Endothelial cell of umbilical vein (primary cell): ENCODE data around the gene ZFAND2B.

Experiments used
- CTCF ChIP-seq, 2 donors: IDR thresholded peaks; 1 replicate in 1 of 2; 2 replicates in 1 of 2; pipeline ENCODE4 v1.5.1; 2011; ENCODE audit warnings: low read length in 2 of 2, mild to moderate bottlenecking in 2 of 2, moderate library complexity in 2 of 2, control low read depth in 1 of 2, inconsistent platforms in 1 of 2, low read depth in 1 of 2; ENCODE audit not compliant: insufficient read depth in 1 of 2; ENCODE audit errors: extremely low read depth in 1 of 2
- EZH2 ChIP-seq: IDR thresholded peaks from 2 replicates; pipeline ENCODE4 v1.6.1; 2012; ENCODE audit warnings: borderline replicate concordance, low read depth, mild to moderate bottlenecking, moderate library complexity, low read length, inconsistent platforms; ENCODE audit not compliant: severe bottlenecking
- FOS ChIP-seq: IDR thresholded peaks from 2 replicates; pipeline ENCODE4 v1.6.1; 2011; ENCODE audit warnings: mild to moderate bottlenecking, low read length, moderate library complexity, borderline replicate concordance; ENCODE audit not compliant: insufficient read depth
- GATA2 ChIP-seq: IDR thresholded peaks from 2 replicates; pipeline ENCODE4 v1.7.0; 2011; ENCODE audit warnings: low read depth, mild to moderate bottlenecking, moderate library complexity, mixed read lengths, low read length; ENCODE audit not compliant: insufficient read length, insufficient read depth
- JUN ChIP-seq: IDR thresholded peaks from 2 replicates; pipeline ENCODE4 v1.6.1; 2011; ENCODE audit warnings: borderline replicate concordance, low read depth; ENCODE audit not compliant: insufficient read length, insufficient read depth
- MAX ChIP-seq: IDR thresholded peaks from 2 replicates; pipeline ENCODE4 v1.6.1; 2011; ENCODE audit not compliant: insufficient read depth, insufficient read length
- MYC ChIP-seq: IDR thresholded peaks from one replicate; pipeline ENCODE4 v1.6.1; 2011; ENCODE audit warnings: mild to moderate bottlenecking, low read depth, low read length
- POLR2A ChIP-seq: IDR thresholded peaks from 2 replicates; pipeline ENCODE4 v1.6.1; 2012; ENCODE audit warnings: low read depth, mild to moderate bottlenecking, control low read depth, low read length
- POLR2AphosphoS5 ChIP-seq: IDR thresholded peaks from 2 replicates; pipeline ENCODE4 v1.6.1; 2012; ENCODE audit warnings: low read depth, mild to moderate bottlenecking, control low read depth, low read length, moderate library complexity; ENCODE audit not compliant: insufficient read depth

- no peak for TF ChIP-seq CTCF (IDR thresholded peaks at IDR 0.05; ENCODE audit: extremely low read depth in 1 of 2, insufficient read depth in 1 of 2, low read depth in 1 of 2, low read length in 2 of 2)
- TF ChIP-seq MYC, result no peak
- TF ChIP-seq POLR2AphosphoS5, result no peak
- no peak for TF ChIP-seq EZH2
- no peak for TF ChIP-seq JUN
- TF ChIP-seq POLR2A, result no peak
- no peak for TF ChIP-seq MAX
- no peak for TF ChIP-seq GATA2
- TF ChIP-seq FOS, result no peak
Measured at GRCh38 chr2:219252570-219252899, 46.0 kb downstream of the ZFAND2B start.
